ENCODE measurements around the gene RAD51B.

RAD51B gene

DNA sequence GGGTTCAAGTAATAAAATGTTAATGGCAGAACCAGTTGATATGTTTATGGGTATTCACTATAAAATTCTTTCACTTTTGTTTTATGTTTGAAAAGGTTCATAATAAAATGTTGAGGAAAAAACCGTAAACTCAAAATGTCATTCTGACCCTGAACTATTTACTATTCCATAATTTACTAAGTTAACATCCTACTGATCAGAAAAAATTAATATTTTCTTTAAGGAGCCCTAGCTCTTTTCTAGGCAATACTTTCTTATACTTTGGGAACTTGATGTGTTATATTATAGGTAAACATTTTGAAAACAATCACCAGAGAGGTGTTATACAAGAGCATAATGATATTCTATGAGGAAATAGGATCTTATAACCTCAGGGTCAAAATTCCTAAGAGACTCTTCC lies 638.7 kb downstream of the RAD51B start:
- TF ChIP-seq, protein P1, sequence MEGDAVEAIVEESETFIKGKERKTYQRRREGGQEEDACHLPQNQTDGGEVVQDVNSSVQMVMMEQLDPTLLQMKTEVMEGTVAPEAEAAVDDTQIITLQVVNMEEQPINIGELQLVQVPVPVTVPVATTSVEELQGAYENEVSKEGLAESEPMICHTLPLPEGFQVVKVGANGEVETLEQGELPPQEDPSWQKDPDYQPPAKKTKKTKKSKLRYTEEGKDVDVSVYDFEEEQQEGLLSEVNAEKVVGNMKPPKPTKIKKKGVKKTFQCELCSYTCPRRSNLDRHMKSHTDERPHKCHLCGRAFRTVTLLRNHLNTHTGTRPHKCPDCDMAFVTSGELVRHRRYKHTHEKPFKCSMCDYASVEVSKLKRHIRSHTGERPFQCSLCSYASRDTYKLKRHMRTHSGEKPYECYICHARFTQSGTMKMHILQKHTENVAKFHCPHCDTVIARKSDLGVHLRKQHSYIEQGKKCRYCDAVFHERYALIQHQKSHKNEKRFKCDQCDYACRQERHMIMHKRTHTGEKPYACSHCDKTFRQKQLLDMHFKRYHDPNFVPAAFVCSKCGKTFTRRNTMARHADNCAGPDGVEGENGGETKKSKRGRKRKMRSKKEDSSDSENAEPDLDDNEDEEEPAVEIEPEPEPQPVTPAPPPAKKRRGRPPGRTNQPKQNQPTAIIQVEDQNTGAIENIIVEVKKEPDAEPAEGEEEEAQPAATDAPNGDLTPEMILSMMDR (IDR thresholded peaks at IDR 0.05) = no peak

DNA sequence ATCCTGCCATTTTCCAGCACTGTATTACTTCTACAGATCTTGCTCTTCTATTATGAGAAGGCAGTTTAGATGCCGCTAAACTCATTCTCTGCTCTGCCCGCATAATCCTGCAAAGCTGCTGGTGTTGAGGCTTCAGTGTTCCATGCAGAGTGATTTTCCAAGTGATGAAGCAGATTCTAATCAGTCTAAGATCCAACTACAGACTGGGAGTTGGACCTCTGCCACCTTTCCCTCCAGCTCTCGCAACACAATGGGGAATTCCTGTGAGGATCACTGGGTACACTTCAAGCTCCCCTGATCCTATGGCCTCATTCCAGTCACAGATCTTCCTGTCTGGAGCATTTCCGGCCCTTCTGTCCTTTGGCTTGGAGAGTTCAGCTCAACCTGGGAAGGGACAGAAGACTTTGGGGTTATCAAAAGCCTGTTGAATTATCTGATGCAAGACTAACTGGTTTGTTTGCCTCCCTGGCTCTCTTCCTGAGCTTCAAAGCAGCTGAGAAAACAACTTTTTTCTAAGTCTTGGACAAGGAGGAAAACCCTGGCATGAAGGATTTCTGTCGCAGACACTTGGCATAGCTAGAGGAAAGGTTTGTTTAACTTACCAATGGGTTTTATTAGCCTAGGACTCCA lies 639.4 kb downstream of the RAD51B start:
- TF ChIP-seq, protein P1 (IDR thresholded peaks at IDR 0.05) = no peak

DNA sequence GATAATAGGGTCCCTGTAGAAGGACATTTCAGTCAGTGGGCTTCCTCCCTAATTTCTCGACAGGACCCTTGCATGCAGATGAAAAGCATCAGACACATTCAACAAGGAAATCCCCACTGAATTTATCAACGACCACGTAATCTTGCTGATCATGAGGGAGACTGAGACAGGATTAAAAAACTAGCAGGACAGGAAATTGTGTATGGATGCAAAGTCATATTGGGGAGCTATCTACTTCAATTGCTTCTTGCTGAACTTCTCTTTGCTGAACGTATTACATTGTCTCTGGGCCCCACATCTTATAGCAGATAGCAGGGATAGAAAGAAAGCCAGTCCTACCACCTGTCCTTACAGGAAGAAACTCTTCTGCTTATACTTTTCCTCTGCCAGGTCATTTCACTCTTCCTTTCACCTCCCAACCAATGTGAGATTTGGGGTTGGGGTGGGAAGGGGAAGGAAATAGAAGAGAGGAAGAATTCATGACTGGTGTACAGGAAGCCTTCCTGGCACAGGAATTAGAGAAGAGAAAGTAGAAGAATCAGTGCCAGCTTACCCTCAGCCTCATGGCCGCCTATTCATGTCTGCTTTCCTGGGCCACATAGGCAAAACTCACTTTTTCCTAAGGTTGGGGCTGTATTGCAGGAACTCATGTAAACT lies 640.0 kb downstream of the RAD51B start:
- TF ChIP-seq, protein P1 (IDR thresholded peaks at IDR 0.05) = no peak

DNA sequence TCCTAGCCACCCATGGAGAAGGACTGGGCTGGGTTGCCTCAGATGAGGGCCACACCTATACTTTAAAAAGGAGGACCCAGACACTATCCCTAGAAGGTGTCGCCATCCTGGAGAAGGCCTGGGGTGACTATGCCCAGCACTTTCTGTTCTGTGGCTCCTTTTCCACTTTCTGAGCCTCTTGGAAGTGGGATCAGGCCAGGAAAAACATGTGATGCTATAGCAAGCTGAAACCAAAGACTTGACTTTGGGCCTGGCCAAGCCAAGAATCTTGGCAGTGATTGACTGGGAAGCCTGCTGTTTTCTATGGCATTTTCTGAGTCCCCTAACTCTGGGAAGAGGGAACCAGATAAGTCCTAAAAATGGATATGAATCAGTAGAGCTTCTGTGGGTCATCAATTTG lies 641.0 kb downstream of the RAD51B start:
- TF ChIP-seq, protein P1 (IDR thresholded peaks at IDR 0.05) = no peak

DNA sequence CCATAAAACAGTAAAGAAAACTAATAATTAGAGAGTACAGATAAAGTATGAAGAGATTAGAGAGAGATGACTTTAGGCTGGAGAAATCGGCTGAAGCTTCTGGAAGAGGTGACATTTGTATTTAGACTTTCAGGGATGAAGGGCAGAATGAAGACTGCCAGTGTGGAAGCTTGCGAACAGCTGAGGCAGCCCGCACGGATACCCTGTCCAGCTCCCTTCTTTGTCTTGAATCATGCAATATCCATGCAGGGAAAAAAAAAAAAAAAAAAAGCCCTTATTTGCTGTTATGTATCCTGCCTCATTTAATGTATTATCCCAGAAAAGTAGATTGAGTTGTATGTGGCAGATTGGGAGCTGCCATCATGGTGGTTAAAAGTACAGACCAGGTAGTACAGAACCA lies 641.5 kb downstream of the RAD51B start:
- TF ChIP-seq, protein P1 (IDR thresholded peaks at IDR 0.05) = no peak

DNA sequence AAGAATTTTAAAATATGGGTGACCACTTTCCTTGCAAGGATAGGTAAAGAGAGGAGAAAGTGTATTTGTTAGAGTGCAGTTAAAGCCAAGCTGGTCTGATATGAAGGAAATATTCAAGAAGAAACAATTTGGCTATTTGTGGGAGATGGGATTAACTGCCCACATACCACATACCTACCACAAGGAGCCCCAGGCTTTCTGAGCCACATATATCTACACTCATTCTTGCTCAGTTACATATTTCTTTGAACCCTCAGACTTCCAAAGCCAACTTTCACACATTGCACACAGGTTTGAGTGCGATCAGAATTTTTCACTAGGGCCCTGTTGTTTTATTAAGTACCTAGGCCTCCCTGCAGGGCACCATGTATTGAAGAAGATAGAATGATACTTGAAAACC lies 643.1 kb downstream of the RAD51B start:
- TF ChIP-seq, protein P1 (IDR thresholded peaks at IDR 0.05) = no peak

DNA sequence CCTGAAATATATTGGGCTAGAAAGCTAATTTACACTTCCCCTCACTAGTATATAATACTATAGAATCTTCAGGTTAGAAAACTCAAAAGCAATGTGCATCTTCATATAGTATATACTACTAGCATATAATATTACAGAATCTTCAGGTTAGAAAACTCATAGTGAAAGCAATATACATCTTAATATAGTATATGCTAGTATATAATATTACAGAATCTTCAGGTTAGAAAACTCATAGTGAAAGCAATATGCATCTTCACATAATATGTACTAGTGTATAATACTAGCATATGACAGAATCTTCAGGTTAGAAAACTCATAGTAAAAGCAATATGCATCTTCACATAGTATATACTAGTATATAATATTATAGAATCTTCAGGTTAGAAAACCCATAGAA lies 643.7 kb downstream of the RAD51B start:
- TF ChIP-seq, protein P1 (IDR thresholded peaks at IDR 0.05) = no peak
